Activated CD8-positive, alpha-beta memory T cell treated with anti-CD3 and anti-CD28 coated beads, Interleukin-2, amount 50 U/mL, for 1 hour (primary cell): ENCODE data around the gene LENEP.

Source experiments
- DNase-seq: peaks from one replicate; pipeline ENCODE4 v3.0.0-alpha.2; 2020; ENCODE audit errors: extremely low read depth

Gene LENEP

DNA sequence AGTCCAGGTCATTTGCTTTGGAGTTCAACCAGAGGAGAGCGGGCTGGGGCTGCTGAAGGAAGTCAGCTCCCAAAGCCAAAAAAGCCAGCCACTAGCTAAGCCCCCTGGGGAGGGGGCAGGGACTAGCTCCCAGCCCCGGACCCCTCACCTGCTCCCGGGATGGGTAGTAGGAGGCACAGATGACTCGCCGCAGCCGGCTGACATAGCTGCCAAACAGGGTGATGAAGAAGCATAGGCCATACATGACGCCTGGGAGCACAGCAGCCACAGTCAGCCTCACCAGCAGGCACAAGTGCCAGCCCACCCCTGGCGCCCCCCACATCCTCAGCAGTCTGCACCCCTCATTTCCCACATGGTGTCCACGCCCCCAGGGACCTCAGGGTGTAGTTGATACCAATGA is 32.8 kb downstream of the LENEP start:
- DNase-seq: no peak

DNA sequence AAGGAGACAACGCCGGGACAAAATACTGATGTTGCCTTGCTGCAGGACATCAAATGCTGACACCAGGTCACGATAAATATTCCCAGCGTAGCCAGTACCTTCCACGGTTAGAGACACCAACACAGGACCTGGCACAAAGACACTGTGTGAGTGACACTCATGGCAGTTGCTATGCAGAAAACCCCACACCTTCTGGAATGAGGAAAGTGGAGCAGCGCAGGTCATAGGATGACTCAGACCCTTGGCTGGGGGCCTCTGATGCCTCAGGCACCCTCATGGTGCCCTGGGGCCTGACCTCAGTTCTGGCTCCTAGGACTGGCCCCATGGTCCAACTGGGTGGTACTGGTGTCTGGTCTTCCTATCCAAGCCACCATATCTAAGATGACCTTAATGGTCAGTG is 33.2 kb downstream of the LENEP start:
- no peak for DNase-seq

DNA sequence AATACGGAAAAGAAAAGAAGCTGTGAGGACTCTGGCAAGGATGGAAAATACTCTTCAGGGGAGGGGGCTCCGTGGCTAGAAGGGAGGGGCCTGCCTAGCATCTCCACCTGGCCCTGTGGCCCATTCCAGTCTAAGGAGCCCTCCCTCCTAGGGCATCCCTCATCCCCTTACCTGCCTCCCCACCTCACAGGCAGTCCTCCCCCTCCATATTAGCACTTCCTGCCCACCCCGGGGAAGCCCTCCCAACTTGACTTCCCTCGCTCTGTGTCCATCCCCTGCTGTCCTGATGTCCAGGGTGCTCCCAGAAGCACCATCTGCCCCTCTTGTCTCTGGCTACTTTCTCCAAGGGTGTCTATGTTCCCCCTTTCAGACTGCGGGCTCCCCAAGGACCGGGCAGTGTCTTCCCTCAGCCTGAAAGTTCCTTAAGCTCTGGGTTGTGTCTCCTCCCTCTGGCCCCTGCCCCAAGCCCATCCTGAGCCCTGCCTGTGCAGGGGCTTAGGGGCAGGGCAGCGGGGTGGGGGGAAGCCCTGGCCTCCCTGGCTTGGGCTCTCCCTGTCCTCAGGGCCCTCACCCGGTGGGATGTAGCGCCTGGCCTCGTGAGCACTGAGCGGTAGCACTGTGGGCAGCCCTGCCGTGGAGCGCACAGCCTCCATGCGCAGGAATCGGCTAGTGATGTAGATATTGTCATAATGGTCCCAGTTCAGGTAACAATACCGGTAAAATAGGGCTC is 36.3 kb downstream of the LENEP start:
- no peak for DNase-seq

DNA sequence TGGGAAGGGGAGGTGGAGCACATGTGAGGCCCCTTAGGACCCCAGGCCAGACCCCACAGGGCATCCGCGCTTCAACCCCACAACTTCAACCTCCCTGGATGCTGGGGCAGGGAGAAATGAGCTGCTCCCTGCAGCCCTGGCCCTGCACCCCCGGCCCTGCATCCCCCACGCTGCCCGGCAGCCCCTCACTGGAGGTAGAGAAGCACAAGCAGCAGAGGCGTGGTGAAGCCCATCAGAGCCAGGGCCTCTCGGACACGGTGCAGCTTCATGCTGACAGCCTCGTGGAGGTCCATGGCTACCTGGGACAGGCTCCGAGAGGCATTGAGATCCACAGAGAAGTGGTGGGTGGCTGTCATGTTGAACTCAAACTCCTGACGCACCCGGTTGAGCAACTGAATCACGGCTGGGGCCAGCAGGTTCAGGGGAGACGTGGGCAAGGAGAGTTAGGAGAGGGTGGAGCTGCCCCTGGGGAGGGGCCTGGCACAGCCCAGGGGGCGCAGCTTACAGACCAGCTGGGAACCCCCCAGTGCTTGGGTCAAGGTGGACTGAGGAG is 36.9 kb downstream of the LENEP start:
- DNase-seq: no peak

DNA sequence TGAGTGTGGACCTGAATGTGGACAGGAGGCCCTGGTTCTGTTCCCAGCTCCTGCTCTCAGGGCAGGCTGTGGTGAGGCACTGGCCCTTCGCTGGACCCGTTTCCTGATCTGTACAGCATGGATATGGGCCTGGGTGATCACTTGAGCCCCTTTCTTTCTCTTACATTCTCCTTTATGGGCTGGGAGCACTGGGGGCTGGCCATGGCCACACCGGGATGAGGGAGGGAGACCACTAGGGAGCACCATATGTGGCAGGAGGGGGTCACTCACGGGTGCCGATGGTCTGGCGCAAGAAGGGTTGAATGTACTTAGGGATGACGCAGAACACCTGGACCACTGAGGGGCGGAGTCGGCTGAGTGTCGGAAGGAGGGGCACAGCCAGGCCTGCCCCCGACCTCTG is 37.5 kb downstream of the LENEP start:
- DNase-seq: no peak

DNA sequence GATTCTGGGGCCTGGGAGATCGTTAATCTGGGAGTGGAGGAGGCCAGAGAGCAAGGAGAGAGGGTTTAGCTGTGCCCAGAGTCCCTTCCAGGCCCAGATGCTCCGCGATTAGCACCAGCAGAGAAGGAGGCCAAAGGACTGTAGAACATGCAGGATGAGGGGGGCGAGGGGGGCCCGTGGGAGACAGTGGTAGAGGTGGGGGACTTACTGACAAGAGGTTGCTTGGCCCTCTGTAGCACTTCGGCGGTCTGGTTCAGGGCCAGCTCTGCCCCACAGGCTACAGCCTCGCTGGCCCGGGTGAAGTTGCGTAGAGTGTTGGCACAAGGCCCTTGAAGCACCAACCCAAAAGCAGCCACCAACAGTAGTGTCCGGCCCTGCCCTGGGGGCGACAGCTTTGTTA is 39.5 kb downstream of the LENEP start:
- DNase-seq: no peak

DNA sequence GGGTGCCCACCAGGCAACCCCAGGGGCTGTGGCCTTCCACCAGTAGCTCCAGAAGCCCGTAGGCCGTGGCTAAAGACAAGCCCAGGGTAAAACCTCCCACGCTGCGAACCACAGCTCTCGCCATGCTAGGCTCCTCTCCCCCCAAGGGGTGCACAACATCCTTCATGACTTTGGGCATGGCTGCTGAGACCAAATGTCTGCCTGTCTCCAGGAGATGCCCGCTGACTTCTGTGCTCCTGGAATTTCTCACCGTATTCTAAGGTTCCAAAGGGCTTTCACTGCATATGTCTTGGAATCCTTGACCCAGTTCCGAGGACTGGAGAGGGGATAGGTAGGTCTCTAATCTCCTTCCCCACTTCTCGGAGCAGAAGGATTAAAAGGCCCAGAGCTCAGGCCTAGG is 40.1 kb downstream of the LENEP start, which contains the start of the genes DCST1 and DCST2:
TSS of gene DCST1 (plus strand) at position 301 of the 400 bp plus-strand sequence. CDS start 213 bp downstream, outside the sequence.
TSS of gene DCST2 (minus strand) at position 258 of the 400 bp plus-strand sequence. CDS start at position 178, 80 bp downstream.
- no peak for DNase-seq

DNA sequence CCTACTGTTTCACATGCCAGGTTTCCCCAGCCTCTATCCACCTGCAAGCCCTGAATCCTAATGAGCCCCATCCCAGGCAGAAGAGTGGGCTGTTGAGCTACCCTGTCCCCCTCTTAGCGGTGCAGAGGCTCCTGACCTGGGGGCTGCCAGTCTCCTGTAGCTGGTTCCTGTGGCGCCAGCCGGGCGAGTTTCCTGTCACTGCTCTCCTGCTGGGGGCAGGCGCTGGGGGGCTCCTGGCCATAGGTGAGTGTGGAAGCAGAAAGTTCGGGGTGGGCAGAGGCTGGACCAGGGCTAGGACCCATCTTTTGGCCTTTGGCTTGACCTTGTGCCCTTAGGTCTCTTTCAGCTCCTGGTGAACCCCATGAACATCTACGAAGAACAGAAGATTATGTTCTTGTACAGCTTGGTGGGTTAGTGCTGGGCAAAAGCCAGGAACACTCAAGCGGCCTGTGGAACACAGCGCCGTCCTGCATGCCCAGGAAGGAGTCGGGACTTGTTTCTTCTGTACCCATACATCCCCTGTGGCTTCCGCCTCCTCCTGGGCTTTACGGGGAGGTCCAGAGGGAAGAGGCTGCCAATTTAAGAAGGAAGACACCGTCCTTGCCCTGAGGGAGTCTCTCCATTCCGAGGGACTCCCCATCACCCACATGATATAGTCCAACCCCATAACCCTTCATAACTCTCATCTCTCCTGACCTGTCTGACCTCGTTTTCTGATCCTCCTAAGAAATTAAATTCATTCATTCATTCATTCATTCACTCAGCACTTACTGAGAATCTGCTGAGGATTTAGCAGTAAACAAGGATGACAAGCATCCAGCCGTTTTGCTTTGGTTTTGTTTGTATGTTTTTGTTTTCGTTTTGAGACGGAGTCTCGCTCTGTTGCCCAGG is 41.2 kb downstream of the LENEP start:
- no peak for DNase-seq

DNA sequence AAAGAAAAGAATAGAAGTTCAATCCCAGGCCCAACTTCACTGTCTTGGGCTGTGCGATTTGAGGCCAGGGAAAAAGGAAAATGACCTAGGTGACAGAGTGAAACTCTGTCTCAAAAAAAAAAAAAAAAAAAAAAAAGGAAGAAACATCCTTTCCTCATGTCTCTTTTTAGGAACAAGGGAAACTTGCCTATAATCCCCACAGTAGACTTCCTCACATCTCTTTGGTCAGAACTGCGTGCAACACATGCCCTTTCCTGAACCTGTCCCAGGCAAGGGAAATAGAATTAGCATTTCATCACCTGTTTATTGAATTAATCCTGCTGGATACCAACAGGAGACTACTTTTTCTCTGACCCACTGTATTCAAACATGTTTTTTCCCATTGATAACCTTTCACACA is 42.5 kb downstream of the LENEP start:
- no peak for DNase-seq

DNA sequence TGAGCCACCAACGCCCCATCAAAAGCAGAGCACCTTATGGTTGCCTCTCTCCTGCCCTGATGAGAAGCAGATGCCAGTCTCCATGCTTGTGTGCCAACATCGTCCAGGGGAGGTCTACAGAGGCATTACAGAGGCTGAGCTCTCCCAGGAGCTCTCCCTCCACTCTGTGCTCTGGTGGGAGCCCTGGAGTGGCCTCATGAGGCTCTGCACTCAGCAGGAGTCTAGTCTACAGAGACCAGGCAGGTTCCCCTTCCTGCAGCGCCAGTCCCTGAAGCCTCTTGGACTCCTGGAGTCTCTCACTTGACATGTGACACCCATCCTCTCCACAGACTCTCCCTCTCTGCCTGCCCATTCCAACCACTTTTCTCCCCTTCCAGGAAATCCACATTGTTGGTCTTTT is 43.7 kb downstream of the LENEP start:
- DNase-seq: no peak

DNA sequence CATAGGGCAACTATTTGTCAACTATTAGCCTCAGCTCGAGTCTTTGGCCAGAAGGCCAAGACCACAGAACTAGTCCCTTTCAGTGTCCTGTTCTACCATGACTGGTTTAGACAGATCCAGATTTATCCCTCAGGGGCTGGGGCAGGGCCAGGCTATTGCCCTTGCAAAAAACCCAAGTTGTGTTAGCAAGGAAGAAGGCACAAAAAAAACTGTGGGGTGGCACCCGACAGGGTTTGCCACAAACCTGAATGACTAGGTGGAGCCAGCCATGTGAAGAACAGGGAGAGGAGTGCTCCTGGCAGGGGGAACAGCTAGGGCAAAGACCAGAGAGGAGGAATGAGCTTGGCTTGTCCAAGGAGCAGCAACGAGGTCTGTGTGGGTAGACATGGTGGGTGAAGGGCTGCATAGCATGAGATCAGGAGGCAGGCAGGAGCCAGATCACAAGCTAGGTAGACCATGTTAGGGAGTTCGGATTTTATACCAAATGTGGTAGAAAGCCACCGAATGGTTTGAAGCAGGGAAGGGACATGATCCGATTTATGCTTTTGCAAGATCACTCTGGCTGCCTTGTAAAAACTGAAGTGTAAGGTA is 44.6 kb downstream of the LENEP start:
- no peak for DNase-seq

DNA sequence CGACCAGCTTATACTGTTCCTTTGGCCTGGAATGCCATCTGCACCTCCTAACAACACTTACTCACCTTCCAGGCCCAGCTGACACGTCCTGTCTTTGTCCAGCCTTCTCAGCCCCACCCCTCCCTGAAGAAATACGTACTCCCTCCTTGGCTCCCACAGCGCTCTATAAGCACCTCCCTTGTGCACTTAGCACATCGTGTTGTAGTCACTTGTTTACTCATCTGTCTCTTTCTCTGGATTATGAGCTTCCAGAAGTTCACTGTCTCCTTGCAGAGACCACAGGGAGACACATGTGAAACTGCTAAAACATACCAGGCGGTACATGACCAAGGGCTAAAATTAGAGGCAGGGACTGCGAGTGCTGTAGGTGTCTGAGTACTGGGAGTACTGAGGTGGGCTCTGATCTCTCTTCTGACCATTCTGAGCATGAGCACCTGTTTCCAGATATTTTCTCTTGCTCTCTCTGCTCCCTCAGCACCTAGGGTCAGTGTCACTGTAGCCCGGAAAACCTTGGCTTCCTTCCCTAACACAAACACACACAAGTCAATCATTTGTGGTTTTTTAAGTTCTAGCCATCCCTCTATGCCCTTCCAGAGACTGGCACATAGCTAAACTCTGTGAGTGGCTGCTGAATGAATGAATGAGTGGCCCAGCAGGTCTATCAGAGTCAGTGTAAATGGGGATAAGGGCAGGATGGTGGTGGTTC is 45.4 kb downstream of the LENEP start:
- DNase-seq: no peak

DNA sequence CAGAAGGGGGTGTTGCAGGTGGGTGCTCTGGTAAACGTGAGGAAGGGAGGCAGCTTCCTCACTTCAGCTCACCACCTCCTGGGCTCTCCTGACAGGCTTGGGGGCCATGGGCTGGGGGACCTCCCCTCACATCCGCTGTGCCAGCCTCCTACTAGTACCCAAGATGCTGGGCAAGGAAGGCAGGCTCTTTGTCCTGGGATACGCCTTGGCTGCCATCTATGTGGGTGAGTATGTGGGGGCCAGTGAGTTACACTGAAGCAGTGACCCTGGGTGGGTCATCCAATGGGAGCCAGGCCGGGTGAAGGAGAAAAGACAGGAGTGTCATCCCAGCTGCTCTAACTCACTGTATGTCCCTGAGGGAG is 45.9 kb downstream of the LENEP start:
- no peak for DNase-seq

DNA sequence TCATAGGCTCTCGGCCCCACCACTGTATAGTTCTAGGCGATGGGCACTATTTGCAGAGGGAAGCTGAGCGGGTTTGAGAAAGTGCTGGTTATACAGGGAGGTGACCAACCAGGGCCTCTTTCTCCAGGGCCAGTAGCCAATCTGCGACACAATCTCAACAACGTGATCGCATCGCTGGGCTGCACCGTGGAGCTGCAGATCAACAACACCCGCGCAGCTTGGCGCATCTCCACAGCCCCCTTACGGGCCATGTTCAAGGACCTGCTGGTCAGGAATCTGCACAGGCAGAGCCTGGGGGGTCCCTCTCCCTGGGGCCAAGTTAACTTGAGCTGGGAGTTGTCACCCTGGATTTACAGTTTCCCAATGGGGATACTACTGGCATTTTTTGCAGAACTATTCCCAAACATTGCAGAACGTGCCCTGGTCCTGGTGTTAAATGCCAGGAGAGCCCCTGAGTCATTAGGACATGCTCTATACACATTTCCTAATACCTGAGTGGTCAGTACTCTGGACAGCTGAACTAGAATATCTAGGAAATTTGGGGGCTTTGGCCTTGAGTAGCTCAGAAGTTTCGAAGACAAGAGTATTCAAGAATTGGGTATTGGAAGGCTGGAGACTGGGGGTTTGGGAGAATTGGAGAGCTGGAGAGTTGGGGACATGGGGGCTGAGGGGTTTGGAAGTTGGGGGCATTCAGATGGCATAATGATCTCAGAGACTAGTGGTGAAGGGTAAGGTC is 47.1 kb downstream of the LENEP start:
- no peak for DNase-seq

DNA sequence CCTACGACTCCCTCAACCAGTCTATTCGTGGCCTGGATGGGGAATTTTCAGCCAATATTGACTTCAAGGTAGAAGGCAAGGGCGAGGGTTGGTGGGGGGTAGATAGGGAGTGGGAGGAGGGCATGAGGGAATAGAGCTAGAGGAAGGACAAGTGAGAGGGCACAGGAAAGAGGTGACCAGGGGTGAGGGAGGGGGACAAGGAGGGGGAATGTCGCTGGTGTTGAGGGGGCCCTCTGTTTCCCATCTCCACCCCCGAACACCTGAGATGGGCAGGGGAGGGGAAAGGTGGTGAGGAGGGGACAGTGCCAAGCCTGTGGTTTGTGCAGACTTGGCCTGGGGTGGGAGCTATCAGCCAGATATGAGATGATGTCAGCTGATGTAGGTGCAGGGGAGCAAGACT is 49.4 kb downstream of the LENEP start:
- DNase-seq: no peak

DNA sequence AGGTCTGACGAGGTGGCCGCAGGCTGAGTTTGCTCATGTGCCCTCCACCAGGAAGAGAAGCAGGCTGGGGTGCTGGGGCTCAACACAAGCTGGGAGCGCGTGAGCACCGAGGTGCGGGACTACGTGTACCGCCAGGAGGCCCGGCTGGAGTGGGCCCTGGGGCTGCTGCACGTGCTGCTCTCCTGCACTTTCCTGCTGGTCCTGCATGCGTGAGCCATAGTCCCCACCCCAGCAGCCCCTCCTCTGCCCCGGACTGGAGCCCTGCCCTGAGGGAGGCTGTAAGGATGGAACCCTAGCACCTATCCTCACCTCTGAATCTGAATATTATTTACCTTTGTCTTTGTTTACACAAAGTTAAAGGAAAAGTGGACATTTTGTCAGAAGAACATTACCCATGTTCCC is 49.9 kb downstream of the LENEP start:
- DNase-seq: no peak

DNA sequence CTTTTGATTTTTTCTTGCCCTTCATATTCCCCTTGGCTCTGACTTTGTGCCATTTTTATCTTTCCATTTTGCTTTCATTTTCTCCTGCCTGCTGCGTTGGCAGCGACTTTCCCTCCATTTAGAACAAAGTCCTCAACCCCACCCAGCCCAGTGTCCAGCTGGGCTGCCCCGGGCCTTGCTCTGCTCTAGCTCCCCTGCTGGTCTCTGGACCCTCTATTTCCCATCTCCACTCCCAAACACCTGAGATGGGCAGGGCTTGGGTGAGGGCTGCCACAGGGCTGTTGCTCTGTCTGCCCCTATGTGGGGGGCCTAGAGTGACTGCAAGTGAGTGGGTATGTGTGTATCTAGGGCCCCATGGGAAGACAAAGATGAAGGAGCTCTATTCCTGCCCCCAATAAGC is 50.4 kb downstream of the LENEP start:
- DNase-seq: no peak
